Liver (tissue), 9 donors: ENCODE measurements around the gene OPN5. TPM values are rescaled to one million over a fixed set of nuclear protein-coding genes. Genes with fewer than 3 reads are reported as not detected.

ENCODE experiments used
- DNase-seq: peaks from one replicate; pipeline ENCODE4 v3.0.0-alpha.2; 2017; ENCODE audit warnings: low spot score
- H3K27ac ChIP-seq, 2 donors: one replicate each; pipeline ENCODE4 v1.7.0; 2013; ENCODE audit warnings: inconsistent platforms in 2 of 2, low read length in 2 of 2, control low read depth in 1 of 2, low read depth in 1 of 2, mild to moderate bottlenecking in 1 of 2
- H3K27me3 ChIP-seq, 4 donors: one replicate each; pipeline versions ENCODE4 v1.6.1 to v1.7.0; 2013; ENCODE audit warnings: low read length in 3 of 4, inconsistent platforms in 1 of 4, mild to moderate bottlenecking in 1 of 4, moderate library complexity in 1 of 4; ENCODE audit not compliant: control insufficient read depth in 4 of 4, insufficient read depth in 4 of 4
- H3K36me3 ChIP-seq, 4 donors: one replicate each; pipeline versions ENCODE4 v1.6.1 to v1.7.0; 2013; ENCODE audit warnings: low read length in 3 of 4, mild to moderate bottlenecking in 3 of 4, low read depth in 1 of 4, moderate library complexity in 1 of 4; ENCODE audit not compliant: control insufficient read depth in 4 of 4, insufficient read depth in 3 of 4
- H3K4me1 ChIP-seq, 4 donors: one replicate each; pipeline versions ENCODE4 v1.6.1 to v1.7.0; 2013; ENCODE audit warnings: low read length in 3 of 4, mild to moderate bottlenecking in 3 of 4, moderate library complexity in 1 of 4; ENCODE audit not compliant: control insufficient read depth in 4 of 4, insufficient read depth in 4 of 4
- H3K4me3 ChIP-seq, 3 donors: one replicate each; pipeline versions ENCODE4 v1.6.1 to v1.7.0; 2013; ENCODE audit warnings: low read length in 3 of 3, control low read depth in 1 of 3, low read depth in 1 of 3, mild to moderate bottlenecking in 1 of 3
- H3K9ac ChIP-seq, 2 donors: one replicate each; pipeline ENCODE4 v1.7.0; 2013; ENCODE audit warnings: low read length in 2 of 2, mild to moderate bottlenecking in 2 of 2, moderate library complexity in 2 of 2, control low read depth in 1 of 2, low read depth in 1 of 2
- H3K9me3 ChIP-seq, 4 donors: one replicate each; pipeline versions ENCODE4 v1.6.1 to v1.7.0; 2013; ENCODE audit warnings: low read length in 3 of 4; ENCODE audit not compliant: control insufficient read depth in 4 of 4
- ATF3 ChIP-seq: IDR thresholded peaks from 2 replicates; pipeline ENCODE4 v1.6.1; 2016; ENCODE audit warnings: antibody characterized with exemption
- CTCF ChIP-seq: fragments of 150-350 bp; IDR thresholded peaks from 2 replicates; pipeline ENCODE4 v1.5.1; 2017; ENCODE audit warnings: improper control_type of control experiment, low read depth, low read length; ENCODE audit not compliant: missing input control
- EGR1 ChIP-seq, 2 donors: IDR thresholded peaks; 2 replicates each; pipeline ENCODE4 v1.6.1; 2016 to 2018; ENCODE audit warnings: antibody characterized with exemption in 2 of 2, low read depth in 2 of 2
- FOXA2 ChIP-seq: IDR thresholded peaks from 2 replicates; pipeline ENCODE4 v1.6.1; 2016; ENCODE audit warnings: antibody characterized with exemption
- GABPA ChIP-seq, 2 donors: IDR thresholded peaks in 1 of 2; conservative IDR thresholded peaks in 1 of 2; 2 replicates each; pipeline ENCODE4 v1.6.1; 2016; ENCODE audit warnings: antibody characterized with exemption in 2 of 2, mild to moderate bottlenecking in 1 of 2, moderate library complexity in 1 of 2
- HNF4A ChIP-seq, 2 donors: conservative IDR thresholded peaks; 2 replicates each; pipeline ENCODE4 v1.6.1; 2016; ENCODE audit warnings: antibody characterized with exemption in 2 of 2, mild to moderate bottlenecking in 2 of 2
- HNF4G ChIP-seq: IDR thresholded peaks from 2 replicates; pipeline ENCODE4 v1.6.1; 2016; ENCODE audit warnings: antibody characterized with exemption
- JUND ChIP-seq, 2 donors: IDR thresholded peaks; 2 replicates each; pipeline ENCODE4 v1.6.1; 2016; ENCODE audit warnings: antibody characterized with exemption in 2 of 2
- MAX ChIP-seq: IDR thresholded peaks from 2 replicates; pipeline ENCODE4 v1.6.1; 2016; ENCODE audit warnings: antibody characterized with exemption
- NR2F2 ChIP-seq: IDR thresholded peaks from 2 replicates; pipeline ENCODE4 v1.6.1; 2016; ENCODE audit warnings: antibody characterized with exemption
- RAD21 ChIP-seq, 2 donors: IDR thresholded peaks; 2 replicates each; pipeline ENCODE4 v1.6.1; 2016; ENCODE audit warnings: antibody characterized with exemption in 2 of 2, mild to moderate bottlenecking in 2 of 2
- REST ChIP-seq: IDR thresholded peaks from 2 replicates; pipeline ENCODE4 v1.6.1; 2016; ENCODE audit warnings: antibody characterized with exemption, mild to moderate bottlenecking
- RXRA ChIP-seq, 2 donors: IDR thresholded peaks; 2 replicates each; pipeline ENCODE4 v1.6.1; 2017 to 2018; ENCODE audit warnings: antibody characterized with exemption in 2 of 2, mild to moderate bottlenecking in 1 of 2
- SP1 ChIP-seq: IDR thresholded peaks from 2 replicates; pipeline ENCODE4 v1.6.1; 2018; ENCODE audit warnings: antibody characterized with exemption, mild to moderate bottlenecking
- TAF1 ChIP-seq: conservative IDR thresholded peaks from 2 replicates; pipeline ENCODE4 v1.6.1; 2016; ENCODE audit warnings: antibody characterized with exemption, mild to moderate bottlenecking
- YY1 ChIP-seq: IDR thresholded peaks from 2 replicates; pipeline ENCODE4 v1.6.1; 2016; ENCODE audit warnings: antibody characterized with exemption, mild to moderate bottlenecking
- ZBTB33 ChIP-seq: IDR thresholded peaks from 2 replicates; pipeline ENCODE4 v1.6.1; 2016; ENCODE audit warnings: antibody characterized with exemption
- WGBS: extraction: QIAGEN DNeasy Blood & Tissue Kit; methylation state at CpG from one replicate; pipeline ENCODE4 v1.1.7; 2013; 5-methylcytosine and 5-hydroxymethylcytosine counted together
- polyA plus RNA-seq, 2 donors: library from polyadenylated mRNA; stranded (reverse) in 1 of 2; unstranded in 1 of 2; fragments of 200-250 nt in 1 of 2; fragments of >200 nt in 1 of 2; fragmentation: Nextera tagmentation in 1 of 2; extraction: Ambion mirVana in 1 of 2; gene quantifications; one replicate each; pipeline versions ENCODE4 v1.2.1 to v1.2.3, GENCODE V29; 2013 to 2015
- total RNA-seq, 2 donors: library from RNA; depleted of rRNA; stranded (reverse); fragments of >200 nt; gene quantifications; one replicate each; pipeline ENCODE4 v1.2.3, GENCODE V29; 2014
- donor health status: healthy.
- donor health status: healthy.
- donor health status: healthy.
- donor health status: healthy.
- donor health status: healthy.

Gene OPN5
- total and polyA plus RNA-seq, 4 donors = not detected

- H3K27ac ChIP-seq = no peak overlapping the region
- no peak overlapping the region for H3K4me3 ChIP-seq
- TF ChIP-seq HNF4G (no peak), EGR1 (IDR thresholded peaks at IDR 0.05; ENCODE audit: low read depth in 2 of 2) (no peak), TAF1 (no peak), ZBTB33 (no peak), ATF3 (no peak), RAD21 (IDR thresholded peaks at IDR 0.05) (no peak), FOXA2 (no peak), SP1 (no peak), RXRA (IDR thresholded peaks at IDR 0.05) (no peak), NR2F2 (no peak), YY1 (no peak), MAX (no peak)
- H3K9me3 ChIP-seq = no peaks in the 10 kb centered on the region
- DNase-seq = no peak
- H3K4me1 ChIP-seq = no peaks in the 10 kb centered on the region
- peaks cover 0 to 2% (median 0%) of the 10 kb centered on the region in 4 donors for H3K27me3 ChIP-seq
- H3K9ac ChIP-seq = no peak overlapping the region
- H3K36me3 ChIP-seq = no peaks in the 10 kb centered on the region
- 63% methylated on average over 1 of the region's 1 CpG for WGBS
Observed at GRCh38 chr6:47759364-47759763, 22.5 kb upstream of the OPN5 start.

- H3K9me3 ChIP-seq = no peaks in the 10 kb centered on the region
- WGBS = 90% methylated on average over 3 of the region's 3 CpGs
- no peak overlapping the region for H3K27ac ChIP-seq
- no peak for TF ChIP-seq REST
- no peak for TF ChIP-seq RXRA (IDR thresholded peaks at IDR 0.05)
- TF ChIP-seq NR2F2 = no peak
- TF ChIP-seq RAD21 (IDR thresholded peaks at IDR 0.05) = no peak
- TF ChIP-seq MAX = no peak
- TF ChIP-seq GABPA (IDR thresholded peaks at IDR 0.05 in 1 of 2, conservative IDR thresholded peaks at IDR 0.05 in 1 of 2) = no peak
- no peak for TF ChIP-seq HNF4A (conservative IDR thresholded peaks at IDR 0.05)
- TF ChIP-seq ZBTB33 = no peak
- TF ChIP-seq FOXA2 = no peak
- TF ChIP-seq JUND (IDR thresholded peaks at IDR 0.05) = no peak
- TF ChIP-seq YY1 = no peak
- no peak for TF ChIP-seq CTCF
- TF ChIP-seq SP1 = no peak
- H3K27me3 ChIP-seq = peaks cover 0 to 2% (median 0%) of the 10 kb centered on the region in 4 donors
- H3K9ac ChIP-seq = no peak overlapping the region
- DNase-seq = no peak
- H3K4me1 ChIP-seq = no peaks in the 10 kb centered on the region
- no peaks in the 10 kb centered on the region for H3K36me3 ChIP-seq
- no peak overlapping the region for H3K4me3 ChIP-seq
Observed at GRCh38 chr6:47762502-47762901, 19.3 kb upstream of the OPN5 start.
